HCT116 (cell line): ENCODE measurements around the gene SLC30A3. TPM values are rescaled to one million over a fixed set of nuclear protein-coding genes. Genes with fewer than 3 reads are reported as not detected.

Source experiments
- ATAC-seq: fragments of 200-7000 bp; cut with Tn5 transposase; 2 replicates; pipeline ENCODE4 v1.9.1; 2020; ENCODE audit warnings: mild to moderate bottlenecking, moderate library complexity
- BruUV-seq: library from RNA; stranded (reverse); fragments of 400-500 nt; replicated peaks from 2 replicates; lab custom pipeline; 2021; lab: Mats Ljungman, UMichigan
- CTCF ChIA-PET: fragments of 300-600 bp; sonication (Branson Sonifier 250); formaldehyde crosslinking; loops from one replicate; lab custom pipeline; 2021; ENCODE audit warnings: antibody characterized with exemption; lab: Charles Lee
- POLR2A ChIA-PET: fragments of 300-600, 350-600 bp; sonication (Branson Sonifier 250); formaldehyde crosslinking; loops from one replicate; lab custom pipeline; 2021; ENCODE audit warnings: antibody characterized with exemption; lab: Charles Lee
- RAD21 ChIA-PET, 2 experiments: fragments of 300-600 bp; sonication (Branson Sonifier 250); formaldehyde crosslinking; loops; one replicate each; lab custom pipeline; 2023; ENCODE audit warnings: low total read pairs in 2 of 2; ENCODE audit not compliant: uncharacterized antibody in 2 of 2, unreplicated experiment in 2 of 2, low non-redundant PET in 1 of 2; lab: Charles Lee
- DNase-seq: peaks from one replicate; pipeline ENCODE4 v3.0.0-alpha.2; 2010; ENCODE audit warnings: low read depth, low spot score
- H2AFZ ChIP-seq: fragments of 200-600 bp; shearing (Covaris generic), sonication (generic); 2 replicates; pipeline ENCODE4 v1.6.1; 2017; ENCODE audit warnings: low read depth, mixed run types, mixed read lengths, antibody characterized with exemption, low read length; ENCODE audit not compliant: poor library complexity, severe bottlenecking
- H3K27ac ChIP-seq: 2 replicates; pipeline ENCODE4 v1.5.1; 2012; ENCODE audit warnings: low read depth, low read length
- H3K27me3 ChIP-seq: fragments of 200-600 bp; sonication (generic); 2 replicates; pipeline ENCODE4 v1.6.1; 2016; ENCODE audit warnings: mixed run types, low read length, mixed read lengths; ENCODE audit not compliant: insufficient read depth
- H3K36me3 ChIP-seq, 2 experiments: fragments of 200-500 bp in 1 of 2; fragments of 200-600 bp in 1 of 2; sonication (Bioruptor generic) in 1 of 2; sonication (generic) in 1 of 2; 2 replicates each; pipeline versions ENCODE4 v1.5.1 to v1.6.1; 2014 to 2016; ENCODE audit warnings: low read length in 2 of 2, inconsistent platforms in 1 of 2, mixed read lengths in 1 of 2, mixed run types in 1 of 2; ENCODE audit not compliant: insufficient read depth in 2 of 2, control insufficient read depth in 1 of 2
- H3K4me1 ChIP-seq, 2 experiments: fragments of 200-600 bp in 1 of 2; sonication (generic) in 1 of 2; 2 replicates each; pipeline versions ENCODE4 v1.5.1 to v1.6.1; 2012 to 2017; ENCODE audit warnings: low read length in 2 of 2, inconsistent platforms in 1 of 2, mild to moderate bottlenecking in 1 of 2, mixed read lengths in 1 of 2, mixed run types in 1 of 2, moderate library complexity in 1 of 2; ENCODE audit not compliant: insufficient read depth in 2 of 2, control insufficient read depth in 1 of 2
- H3K4me2 ChIP-seq: fragments of 200-600 bp; sonication (generic); 2 replicates; pipeline ENCODE4 v1.6.1; 2017; ENCODE audit warnings: mixed run types, low read length, mixed read lengths
- H3K4me3 ChIP-seq, 2 experiments: fragments of 200-600 bp in 1 of 2; sonication (generic) in 1 of 2; replicated peaks in 1 of 2; 2 replicates each; pipeline ENCODE4 v1.5.1; 2011 to 2016; ENCODE audit warnings: low read length in 2 of 2, control low read depth in 1 of 2, low read depth in 1 of 2, mild to moderate bottlenecking in 1 of 2, mixed read lengths in 1 of 2, mixed run types in 1 of 2
- H3K79me2 ChIP-seq: fragments of 200-600 bp; sonication (generic); 2 replicates; pipeline ENCODE4 v1.6.1; 2017; ENCODE audit warnings: mild to moderate bottlenecking, mixed run types, low read length, moderate library complexity, mixed read lengths; ENCODE audit not compliant: insufficient read depth
- H3K9ac ChIP-seq: fragments of 200-600 bp; sonication (generic); 2 replicates; pipeline ENCODE4 v1.6.1; 2016; ENCODE audit warnings: low read length, mixed read lengths
- H3K9me2 ChIP-seq: fragments of 200-600 bp; sonication (generic), shearing (Covaris generic); 2 replicates; pipeline ENCODE4 v1.6.1; 2017; ENCODE audit warnings: mixed run types, mild to moderate bottlenecking, moderate library complexity; ENCODE audit not compliant: insufficient read depth
- H3K9me3 ChIP-seq, 2 experiments: fragments of 200-500 bp in 1 of 2; fragments of 200-600 bp in 1 of 2; sonication (Bioruptor generic) in 1 of 2; sonication (generic) in 1 of 2; 2 replicates each; pipeline ENCODE4 v1.6.1; 2014 to 2017; ENCODE audit warnings: low read length in 2 of 2, mixed read lengths in 2 of 2, inconsistent platforms in 1 of 2, low read depth in 1 of 2, mild to moderate bottlenecking in 1 of 2, mixed run types in 1 of 2, moderate library complexity in 1 of 2; ENCODE audit not compliant: control insufficient read depth in 1 of 2, insufficient read depth in 1 of 2
- H4K20me1 ChIP-seq: fragments of 200-600 bp; sonication (generic), shearing (Covaris generic); 2 replicates; pipeline ENCODE4 v1.6.1; 2017; ENCODE audit warnings: mixed run types, mild to moderate bottlenecking, moderate library complexity; ENCODE audit not compliant: insufficient read depth
- ATF3 ChIP-seq: IDR thresholded peaks from 2 replicates; pipeline ENCODE4 v1.6.1; 2012
- CBX3 ChIP-seq: IDR thresholded peaks from 2 replicates; pipeline ENCODE4 v1.6.1; 2012; ENCODE audit warnings: low read depth
- CEBPB ChIP-seq: IDR thresholded peaks from 2 replicates; pipeline ENCODE4 v1.6.1; 2012; ENCODE audit warnings: low read depth
- CTCF ChIP-seq, 3 experiments: fragments of 200-600 bp in 1 of 3; sonication (generic) in 1 of 3; IDR thresholded peaks in 2 of 3; conservative IDR thresholded peaks in 1 of 3; 2 replicates each; pipeline ENCODE4 v1.5.1; 2012 to 2017; ENCODE audit warnings: low read depth in 2 of 3, low read length in 2 of 3, antibody characterized with exemption in 1 of 3, borderline replicate concordance in 1 of 3, control low read depth in 1 of 3, mild to moderate bottlenecking in 1 of 3, mixed read lengths in 1 of 3, mixed run types in 1 of 3, moderate library complexity in 1 of 3; ENCODE audit not compliant: insufficient read depth in 1 of 3
- EGR1 ChIP-seq: IDR thresholded peaks from 2 replicates; pipeline ENCODE4 v1.6.1; 2012; ENCODE audit warnings: low read depth
- ELF1 ChIP-seq: IDR thresholded peaks from 2 replicates; pipeline ENCODE4 v1.6.1; 2012; ENCODE audit warnings: low read depth, borderline replicate concordance
- EZH2 ChIP-seq: fragments of 200-600 bp; sonication (generic); IDR thresholded peaks from 2 replicates; pipeline ENCODE4 v1.6.1; 2017; ENCODE audit warnings: antibody characterized with exemption, mixed run types
- EZH2phosphoT487 ChIP-seq: fragments of 200-600 bp; IDR thresholded peaks from 2 replicates; pipeline ENCODE4 v1.6.1; 2018; ENCODE audit warnings: antibody characterized with exemption, borderline replicate concordance
- FOSL1 ChIP-seq: IDR thresholded peaks from 2 replicates; pipeline ENCODE4 v1.6.1; 2012; ENCODE audit warnings: low read depth
- POLR2A ChIP-seq: IDR thresholded peaks from 2 replicates; pipeline ENCODE4 v1.7.0; 2011; ENCODE audit warnings: borderline replicate concordance; ENCODE audit not compliant: insufficient read depth, insufficient read length; ENCODE audit errors: extremely low read depth
- POLR2AphosphoS5 ChIP-seq: IDR thresholded peaks from 2 replicates; pipeline ENCODE4 v1.6.1; 2011; ENCODE audit warnings: mild to moderate bottlenecking, low read depth, low read length, moderate library complexity
- RAD21 ChIP-seq: IDR thresholded peaks from 2 replicates; pipeline ENCODE4 v1.6.1; 2012; ENCODE audit warnings: low read depth, mild to moderate bottlenecking
- REST ChIP-seq: IDR thresholded peaks from 2 replicates; pipeline ENCODE4 v1.6.1; 2012; ENCODE audit warnings: low read depth
- SIN3A ChIP-seq: IDR thresholded peaks from 2 replicates; pipeline ENCODE4 v1.6.1; 2012; ENCODE audit warnings: low read depth
- SP1 ChIP-seq: IDR thresholded peaks from 2 replicates; pipeline ENCODE4 v1.6.1; 2012; ENCODE audit warnings: low read depth
- TCF7L2 ChIP-seq: IDR thresholded peaks from 2 replicates; pipeline ENCODE4 v1.7.0; 2011; ENCODE audit warnings: borderline replicate concordance, inconsistent platforms; ENCODE audit not compliant: insufficient read depth, insufficient read length; ENCODE audit errors: extremely low read depth
- YY1 ChIP-seq: IDR thresholded peaks from 2 replicates; pipeline ENCODE4 v1.6.1; 2011; ENCODE audit warnings: low read length, low read depth, moderate library complexity, mild to moderate bottlenecking; ENCODE audit not compliant: insufficient replicate concordance; ENCODE audit errors: extremely low read depth
- ZBTB33 ChIP-seq: IDR thresholded peaks from 2 replicates; pipeline ENCODE4 v1.6.1; 2011; ENCODE audit warnings: mild to moderate bottlenecking, low read length, moderate library complexity; ENCODE audit not compliant: insufficient replicate concordance; ENCODE audit errors: extremely low read depth
- ZFX ChIP-seq: fragments of 450-650 bp; IDR thresholded peaks from 2 replicates; pipeline ENCODE4 v1.6.1; 2017
- intact Hi-C: fragments of 100-400 bp; cut with micrococcal nuclease; formaldehyde crosslinking; loops from 2 replicates; pipeline ENCODE4 v1.10.0; 2022
- total RNA-seq: library from RNA; stranded (reverse); gene quantifications from one replicate; pipeline ENCODE4 v1.2.1, GENCODE V29; 2021; ENCODE audit not compliant: unreplicated experiment

SLC30A3 gene
- total RNA-seq, 1 experiment from 2014 or later = 20.5 TPM

GRCh38 chr2:27307545-27308358 lies 44.9 kb upstream of the SLC30A3 start:
- ChIA-PET POLR2A (no interaction called here), CTCF (no interaction called here), RAD21 (no interaction called here)
- Histone ChIP-seq H3K36me3 (peaks cover 0 to 5% of the 10 kb centered on the region in 2 experiments; a peak in 1 of 4 replicates), H3K4me2 (no peak overlapping the region), H4K20me1 (no peaks in the 10 kb centered on the region), H3K4me3 (no peak overlapping the region), H3K9ac (no peak overlapping the region), H3K27me3 (no peaks in the 10 kb centered on the region), H3K27ac (no peak overlapping the region), H3K9me3 (no peaks in the 10 kb centered on the region), H2AFZ (no peak overlapping the region), H3K4me1 (peaks cover 0 to 5% of the 10 kb centered on the region in 2 experiments; a peak in 3 of 4 replicates), H3K79me2 (no peaks in the 10 kb centered on the region), H3K9me2 (no peaks in the 10 kb centered on the region)
- ATAC-seq = no peak
- DNase-seq = no peak
- intact Hi-C loops = no loop called here
- BruUV-seq = no TSS peak
- TF ChIP-seq REST (no peak), ATF3 (no peak), ZBTB33 (no peak), YY1 (no peak), FOSL1 (no peak), SP1 (no peak), EZH2 (no peak), RAD21 (no peak), SIN3A (no peak), POLR2A (no peak), CEBPB (no peak), CTCF (IDR thresholded peaks at IDR 0.05 in 2 of 3, conservative IDR thresholded peaks at IDR 0.05 in 1 of 3; ENCODE audit: borderline replicate concordance in 1 of 3, insufficient read depth in 1 of 3, low read depth in 2 of 3, low read length in 2 of 3) (no peak), CBX3 (no peak), TCF7L2 (no peak), ELF1 (no peak), ZFX (no peak), POLR2AphosphoS5 (no peak), EZH2phosphoT487 (no peak), EGR1 (no peak)
